Stimulated activated CD4-positive, alpha-beta T cell treated with anti-CD3 and anti-CD28 coated beads, Interleukin-15, amount 100 ng/mL, for 48 hours (primary cell): ENCODE data around the gene SLC24A4.

ENCODE experiments used
- DNase-seq, 2 donors: peaks; one replicate each; pipeline ENCODE4 v3.0.0-alpha.2; 2020; ENCODE audit warnings: low read depth in 2 of 2

Gene SLC24A4

DNA sequence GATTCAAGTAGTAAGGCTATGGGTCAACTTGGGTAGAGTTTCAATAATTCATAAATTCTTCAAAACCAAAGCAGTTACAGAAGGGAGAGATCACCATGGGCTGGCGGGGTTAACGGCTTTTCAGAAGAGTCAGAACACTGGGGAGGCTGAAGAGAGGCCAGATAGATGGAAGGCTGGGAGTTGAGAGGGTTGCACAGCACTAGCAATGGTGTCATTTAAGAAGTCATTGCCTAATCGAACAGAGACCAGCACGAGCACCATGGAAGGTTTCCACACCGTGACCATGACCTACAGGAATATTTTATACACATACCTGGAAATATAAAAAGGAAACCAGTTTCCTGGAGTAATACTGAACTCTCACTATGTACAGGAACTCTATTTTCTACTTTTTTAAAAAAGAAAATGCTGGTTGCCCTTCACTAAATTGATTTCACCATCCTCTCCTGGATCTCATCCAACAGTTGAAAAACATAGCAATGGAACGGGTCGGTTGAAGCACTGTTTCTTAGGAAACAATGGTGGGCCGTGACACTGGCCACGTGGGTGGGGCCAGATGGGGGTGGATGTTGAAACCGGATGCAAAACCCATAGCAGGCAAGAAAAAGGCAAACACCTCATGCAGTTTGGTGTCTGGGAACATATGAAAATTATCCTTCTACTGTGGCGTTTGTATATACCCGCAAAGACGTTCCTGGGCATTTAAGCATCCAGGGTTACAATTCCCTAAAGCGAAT is 152.7 kb downstream of the SLC24A4 start:
- no peak for DNase-seq

DNA sequence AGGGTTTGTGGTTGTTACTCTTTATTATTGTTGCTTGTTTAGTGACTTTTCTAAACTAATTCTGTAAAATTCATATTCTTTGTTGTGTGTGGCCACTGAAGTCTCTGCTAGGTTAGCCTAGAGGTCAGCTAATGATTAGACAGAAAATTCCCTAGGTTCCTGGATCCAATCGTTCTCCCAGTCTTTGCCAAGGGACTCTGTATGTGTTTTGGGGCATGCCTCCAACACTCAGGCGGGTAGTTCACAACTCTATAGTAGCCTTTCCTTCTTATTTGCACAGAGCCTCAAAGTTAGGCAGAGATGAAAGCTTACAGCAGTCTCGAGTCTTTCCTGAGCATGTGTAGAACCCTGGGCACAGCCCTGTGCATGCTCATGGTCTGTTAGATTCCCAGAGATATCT is 157.9 kb downstream of the SLC24A4 start:
- DNase-seq, result no peak

DNA sequence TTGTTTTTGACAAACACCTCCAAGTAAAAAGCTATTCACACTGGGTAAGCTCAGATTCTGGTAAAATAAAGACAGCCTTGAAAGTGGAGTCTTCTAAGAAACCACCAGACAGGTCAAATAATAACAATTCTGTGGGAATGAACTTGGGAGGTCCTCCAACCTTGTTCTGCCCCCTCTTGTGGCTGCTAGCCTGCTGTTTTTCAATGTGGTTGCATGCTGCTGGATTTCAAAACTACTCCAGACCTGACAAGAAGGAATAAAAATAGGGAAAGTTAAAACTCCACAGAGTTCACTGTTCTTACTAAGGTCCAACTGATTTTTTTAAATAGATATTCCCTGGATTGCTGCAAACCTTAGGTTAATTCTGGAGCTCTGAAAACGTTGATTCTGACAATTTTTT is 158.4 kb downstream of the SLC24A4 start:
- DNase-seq, result no peak

- DNase-seq, result no peak
Observed at GRCh38 chr14:92481811-92482555, 159.0 kb downstream of the SLC24A4 start.

- DNase-seq, result no peak
Observed at GRCh38 chr14:92482621-92483319, 159.8 kb downstream of the SLC24A4 start.

- no peak for DNase-seq
Observed at GRCh38 chr14:92484132-92484823, 161.3 kb downstream of the SLC24A4 start.

DNA sequence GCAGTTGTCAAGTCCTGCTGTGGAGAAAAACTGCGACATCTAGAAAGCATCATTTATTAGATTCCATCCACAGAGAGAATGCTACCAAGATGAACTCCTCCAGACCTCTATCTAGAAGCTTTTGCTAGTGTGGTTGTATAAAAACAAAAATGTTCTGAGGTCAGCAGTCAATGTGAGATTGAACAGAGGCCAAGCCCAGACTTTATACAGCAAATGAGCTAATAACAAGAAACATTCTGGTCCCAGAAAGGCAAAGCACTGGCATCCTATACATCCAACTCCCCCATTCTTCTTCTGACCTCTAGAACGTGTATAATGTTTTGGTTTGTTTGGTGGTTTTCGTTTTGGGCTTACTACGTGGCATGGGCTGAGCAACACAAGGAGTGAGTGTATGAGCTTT is 163.9 kb downstream of the SLC24A4 start:
- DNase-seq, result no peak

- no peak for DNase-seq
Observed at GRCh38 chr14:92487513-92488133, 164.7 kb downstream of the SLC24A4 start.

- DNase-seq, result no peak
Observed at GRCh38 chr14:92489394-92490238, 166.7 kb downstream of the SLC24A4 start.

- no peak for DNase-seq
Observed at GRCh38 chr14:92490239-92490959, 167.4 kb downstream of the SLC24A4 start.

GRCh38 chr14:92491782-92492181 is 168.8 kb downstream of the SLC24A4 start:
- no peak for DNase-seq

- DNase-seq, result no peak
Observed at GRCh38 chr14:92492258-92492657, 169.3 kb downstream of the SLC24A4 start.

DNA sequence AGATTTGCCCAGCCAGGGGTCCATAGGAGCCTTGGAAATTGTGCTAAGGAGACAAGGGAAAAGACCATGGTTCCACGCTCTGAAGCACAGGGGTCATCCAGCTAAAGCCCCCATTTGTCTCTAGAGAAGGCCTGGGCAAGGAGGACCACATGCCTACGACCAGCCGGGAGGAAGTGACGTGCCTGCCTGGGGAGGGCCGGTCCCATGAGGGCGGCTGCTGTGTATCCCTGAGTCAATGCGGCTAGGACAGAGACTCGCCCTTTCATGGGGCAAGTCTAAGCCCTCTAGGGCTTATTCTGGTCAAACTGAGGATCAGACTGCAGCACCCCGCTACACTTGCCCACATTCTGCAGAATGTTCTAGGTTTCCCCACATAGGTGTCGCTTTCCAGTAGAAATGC is 170.1 kb downstream of the SLC24A4 start:
- DNase-seq, result no peak

DNA sequence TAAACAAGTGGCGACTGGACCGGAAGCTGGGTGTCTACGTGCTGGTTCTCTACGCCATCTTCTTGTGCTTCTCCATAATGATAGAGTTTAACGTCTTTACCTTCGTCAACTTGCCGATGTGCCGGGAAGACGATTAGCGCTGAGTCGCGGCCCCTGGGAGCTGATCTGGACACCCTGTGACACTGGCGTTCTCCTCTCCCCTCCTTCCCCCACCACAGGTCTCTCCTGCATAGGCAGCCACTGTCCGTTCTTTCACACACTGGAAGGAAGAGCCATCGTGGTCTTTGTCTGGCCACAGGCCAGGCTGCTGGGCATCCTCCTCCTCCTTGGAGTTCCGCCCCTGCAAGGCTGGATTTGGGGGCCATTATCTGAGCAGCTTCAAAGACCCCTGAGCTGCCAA is 170.5 kb downstream of the SLC24A4 start:
- no peak for DNase-seq

DNA sequence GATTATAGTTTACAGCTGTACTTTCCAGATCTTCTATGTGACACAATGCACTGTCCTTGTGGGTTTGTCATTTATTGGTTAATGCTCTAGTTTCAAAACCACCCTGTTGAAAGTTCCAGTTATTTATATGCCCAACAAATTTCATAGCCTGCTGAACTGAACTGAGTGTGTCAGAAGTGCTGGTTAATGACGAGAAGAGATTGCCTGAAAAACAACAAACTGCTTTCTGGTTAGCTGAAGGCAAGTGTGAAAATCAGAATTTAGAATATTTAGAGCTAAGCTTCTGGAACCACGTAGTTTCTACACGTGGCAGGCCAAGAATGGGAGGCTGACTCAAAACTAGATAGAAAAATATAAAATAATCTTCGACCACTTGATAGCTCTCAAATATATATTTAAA is 171.5 kb downstream of the SLC24A4 start:
- DNase-seq, result no peak

GRCh38 chr14:92495027-92495426 is 172.1 kb downstream of the SLC24A4 start:
- DNase-seq, result no peak

DNA sequence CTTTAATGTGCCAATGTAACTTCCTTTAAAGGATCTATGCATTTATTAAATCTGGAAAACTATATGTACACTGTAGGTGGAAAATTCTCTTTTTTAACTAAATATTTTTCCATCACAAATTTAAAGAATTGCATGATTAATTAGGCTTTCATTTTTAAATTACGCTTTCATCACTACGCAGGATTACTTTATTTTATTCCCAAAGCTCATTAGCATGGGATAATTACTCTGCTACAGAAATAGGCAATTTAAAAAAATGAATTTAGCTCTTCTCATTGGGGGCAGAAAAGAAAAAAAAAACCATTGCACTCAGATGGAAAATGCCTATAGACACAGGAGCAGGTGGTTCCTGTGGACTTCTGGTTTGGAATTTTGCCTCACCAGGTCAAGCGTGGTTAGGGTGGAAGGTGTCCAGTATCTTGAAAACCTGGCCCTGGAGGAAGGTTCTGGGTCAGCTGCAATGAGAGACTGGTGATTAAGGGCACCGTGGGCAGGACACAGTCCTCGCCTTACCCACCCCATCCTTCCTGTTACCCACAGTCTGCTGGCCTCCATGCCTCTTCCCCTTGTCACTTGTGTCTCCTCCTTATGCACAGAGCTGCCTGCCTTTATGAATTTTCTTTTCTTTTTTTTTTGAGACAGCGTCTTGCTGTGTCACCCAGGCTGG is 173.4 kb downstream of the SLC24A4 start:
- no peak for DNase-seq

DNA sequence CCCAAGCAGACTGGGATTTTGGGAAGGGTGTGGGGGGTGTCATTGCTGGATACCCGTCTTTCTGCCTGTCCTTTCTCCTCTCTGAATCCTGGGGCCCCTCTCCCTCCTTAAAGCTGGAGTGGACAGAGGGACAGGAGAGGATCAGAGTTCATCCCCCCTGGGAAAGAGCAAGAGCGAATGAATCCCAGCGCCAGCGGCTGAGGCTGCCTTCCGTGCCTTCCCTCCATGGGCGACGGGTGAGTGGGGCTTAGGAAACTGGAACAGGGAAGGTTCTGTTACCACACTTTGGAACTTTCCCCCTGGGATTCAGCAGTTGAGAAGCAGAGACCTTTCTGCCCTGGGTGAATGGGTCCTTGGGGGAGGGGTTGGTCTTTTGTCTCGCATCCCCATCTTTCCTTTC is 174.4 kb downstream of the SLC24A4 start:
- DNase-seq, result no peak

- DNase-seq, result no peak
Observed at GRCh38 chr14:92499234-92499633, 176.3 kb downstream of the SLC24A4 start.
